ENCODE results near the gene ABHD8. TPM values are rescaled to one million over a fixed set of nuclear protein-coding genes. Genes with fewer than 3 reads are reported as not detected.

ABHD8 gene
- total RNA-seq, 4 donors from 2014 or later: 2.1 to 14.1 (median 5.6) TPM

GRCh38 chr19:17322854-17323253 is 19.6 kb upstream of the ABHD8 start:
- no peak overlapping the region for H3K4me3 ChIP-seq
- peaks cover 0 to 11% (median 2%) of the 10 kb centered on the region in 4 donors for H3K4me1 ChIP-seq
- DNase-seq: no peak
- H3K27me3 ChIP-seq: no peaks in the 10 kb centered on the region
- peak overlapping the region in 1 of 4 donors; percentile 52 for H3K27ac ChIP-seq
- peaks cover 0 to 43% (median 0%) of the 10 kb centered on the region in 3 donors for H3K36me3 ChIP-seq
- TF ChIP-seq CTCF (IDR thresholded peaks at IDR 0.05) (no peak), POLR2A (IDR thresholded peaks at IDR 0.05) (no peak)
- no peaks in the 10 kb centered on the region for H3K9me3 ChIP-seq

GRCh38 chr19:17321655-17322489 is 18.6 kb upstream of the ABHD8 start:
- Histone ChIP-seq H3K4me3 (no peak overlapping the region), H3K27me3 (no peaks in the 10 kb centered on the region), H3K36me3 (peaks cover 0 to 44% (median 0%) of the 10 kb centered on the region in 3 donors), H3K4me1 (peaks cover 0 to 11% (median 2%) of the 10 kb centered on the region in 4 donors), H3K27ac (no peak overlapping the region), H3K9me3 (no peaks in the 10 kb centered on the region)
- DNase-seq: no peak
- TF ChIP-seq CTCF (IDR thresholded peaks at IDR 0.05): no peak
- TF ChIP-seq POLR2A (IDR thresholded peaks at IDR 0.05): no peak

DNA sequence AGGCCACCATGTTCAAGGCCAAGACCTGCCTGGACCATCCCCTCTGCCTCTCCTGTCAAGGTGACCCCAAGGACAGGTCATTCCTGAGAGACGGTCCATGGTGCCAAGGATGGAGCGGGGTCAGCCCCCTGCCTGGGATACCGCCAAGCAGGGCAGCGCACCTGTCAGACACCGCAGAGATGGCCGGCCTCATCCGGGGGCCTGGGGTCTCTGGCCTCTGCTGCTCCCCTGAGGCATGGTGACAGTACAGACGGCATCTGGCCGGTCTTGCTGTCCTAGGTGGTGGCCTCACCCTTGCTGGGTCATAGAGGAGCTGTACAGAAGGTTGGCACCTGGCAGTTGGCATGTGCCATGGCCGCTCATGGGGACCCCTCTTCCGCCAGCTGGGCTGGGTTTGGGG is 17.2 kb upstream of the ABHD8 start:
- Histone ChIP-seq H3K27ac (no peak overlapping the region), H3K36me3 (peaks cover 0 to 57% (median 0%) of the 10 kb centered on the region in 3 donors), H3K4me1 (peaks cover 0 to 11% (median 2%) of the 10 kb centered on the region in 4 donors), H3K4me3 (no peak overlapping the region), H3K27me3 (no peaks in the 10 kb centered on the region), H3K9me3 (no peaks in the 10 kb centered on the region)
- no peak for DNase-seq
- no peak for TF ChIP-seq CTCF (IDR thresholded peaks at IDR 0.05)
- no peak for TF ChIP-seq POLR2A (IDR thresholded peaks at IDR 0.05)

GRCh38 chr19:17319473-17320238 is 16.4 kb upstream of the ABHD8 start:
- Histone ChIP-seq H3K4me3 (no peak overlapping the region), H3K27ac (no peak overlapping the region), H3K9me3 (no peaks in the 10 kb centered on the region), H3K4me1 (peaks cover 0 to 11% (median 2%) of the 10 kb centered on the region in 4 donors), H3K27me3 (no peaks in the 10 kb centered on the region), H3K36me3 (peaks cover 0 to 61% (median 0%) of the 10 kb centered on the region in 3 donors)
- no peak for DNase-seq
- TF ChIP-seq POLR2A (IDR thresholded peaks at IDR 0.05): no peak
- TF ChIP-seq CTCF (IDR thresholded peaks at IDR 0.05): no peak

DNA sequence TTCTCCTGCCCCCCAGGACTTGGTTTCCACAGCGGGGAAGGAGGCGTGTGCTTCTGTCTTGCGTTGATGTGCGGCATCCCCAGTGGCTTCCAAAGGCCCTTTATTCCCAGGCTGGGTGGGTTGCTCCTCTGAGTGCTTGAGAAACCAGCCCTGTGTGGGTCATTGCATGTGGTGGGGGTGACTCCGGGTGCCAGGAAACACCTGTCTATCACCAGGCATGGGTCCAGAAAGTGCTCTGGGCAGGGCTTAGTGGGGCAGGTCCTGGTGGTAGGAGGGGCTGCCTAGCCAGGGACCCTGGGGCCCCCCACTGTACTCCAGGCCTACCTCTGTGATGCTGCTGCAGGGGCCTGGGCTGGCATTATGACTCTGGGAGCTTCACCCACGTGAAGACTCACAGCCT is 15.7 kb upstream of the ABHD8 start:
- Histone ChIP-seq H3K27ac (no peak overlapping the region), H3K36me3 (peaks cover 0 to 68% (median 0%) of the 10 kb centered on the region in 3 donors), H3K27me3 (no peaks in the 10 kb centered on the region), H3K4me3 (no peak overlapping the region), H3K4me1 (peaks cover 0 to 8% (median 2%) of the 10 kb centered on the region in 4 donors), H3K9me3 (no peaks in the 10 kb centered on the region)
- TF ChIP-seq POLR2A (IDR thresholded peaks at IDR 0.05) (no peak), CTCF (IDR thresholded peaks at IDR 0.05) (no peak)
- DNase-seq: no peak

Data from Peyer's patch (tissue), 4 donors.